Mononuclear cell (primary cell): ENCODE measurements around the gene PSORS1C1. TPM values are rescaled to one million over a fixed set of nuclear protein-coding genes. Genes with fewer than 3 reads are reported as not detected.
"Not testable (repeated sequence)": the region's sequence is repeated elsewhere in the genome, so short reads cannot be mapped to it uniquely, and the experiment has no call there.

ENCODE experiments used
- H3K27me3 ChIP-seq: 2 replicates; pipeline ENCODE4 v1.6.0; 2011; ENCODE audit warnings: low read length, control low read depth; ENCODE audit not compliant: insufficient read depth
- H3K4me1 ChIP-seq: 2 replicates; pipeline ENCODE4 v1.5.1; 2011; ENCODE audit warnings: mild to moderate bottlenecking, low read length, control low read depth; ENCODE audit not compliant: insufficient read depth
- H3K4me3 ChIP-seq: 2 replicates; pipeline ENCODE4 v1.5.1; 2011; ENCODE audit warnings: mild to moderate bottlenecking, low read length, moderate library complexity
- H3K9me3 ChIP-seq: 2 replicates; pipeline ENCODE4 v1.5.1; 2011; ENCODE audit warnings: low read depth, mild to moderate bottlenecking, control low read depth, low read length
- total RNA-seq: library from RNA; depleted of rRNA; stranded (reverse); fragments of >200 nt; gene quantifications from one replicate; pipeline ENCODE4 v1.2.3, GENCODE V29; 2012

PSORS1C1 gene
- total RNA-seq, 1 donor, result not detected

DNA sequence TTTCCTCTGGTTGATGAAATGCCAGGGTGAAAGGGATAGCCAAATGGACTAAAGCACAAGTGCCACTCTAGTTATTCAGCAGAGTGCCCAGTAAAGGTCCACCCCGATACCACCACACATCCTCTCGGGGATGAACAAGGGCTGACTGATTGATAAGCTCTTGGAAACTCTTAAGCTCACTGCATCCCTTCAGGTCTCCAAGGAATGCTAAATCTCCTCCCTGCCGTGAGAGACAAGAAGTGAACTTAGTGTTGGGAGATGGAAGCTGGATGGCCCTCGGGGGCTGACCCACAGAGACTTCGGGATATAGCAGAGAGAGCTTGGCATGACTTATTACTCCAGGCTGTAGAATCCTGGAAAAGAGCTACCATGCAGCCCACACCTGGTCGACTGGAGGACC, 69.3 kb downstream of the PSORS1C1 start:
- not testable (repeated sequence) for H3K4me3 ChIP-seq, H3K4me1 ChIP-seq, H3K27me3 ChIP-seq, H3K9me3 ChIP-seq

DNA sequence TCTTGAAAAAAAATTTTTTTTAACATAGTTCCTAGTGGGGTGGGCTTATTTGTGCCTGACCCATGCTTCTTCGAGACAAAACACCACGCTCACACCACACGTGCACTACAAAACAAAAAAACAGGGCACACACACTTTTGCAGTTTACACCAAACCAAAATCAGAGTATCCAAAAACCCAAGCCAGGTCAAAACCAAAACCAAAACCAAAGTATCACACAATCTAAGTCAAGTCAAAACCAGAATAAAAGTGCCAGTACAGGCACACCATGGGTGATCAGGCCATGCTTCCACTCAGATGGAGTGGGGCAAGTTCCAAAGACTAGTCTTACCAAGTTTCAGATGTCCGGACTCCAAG, 71.1 kb downstream of the PSORS1C1 start:
- H3K4me3 ChIP-seq, H3K27me3 ChIP-seq, H3K4me1 ChIP-seq, H3K9me3 ChIP-seq: not testable (repeated sequence)

DNA sequence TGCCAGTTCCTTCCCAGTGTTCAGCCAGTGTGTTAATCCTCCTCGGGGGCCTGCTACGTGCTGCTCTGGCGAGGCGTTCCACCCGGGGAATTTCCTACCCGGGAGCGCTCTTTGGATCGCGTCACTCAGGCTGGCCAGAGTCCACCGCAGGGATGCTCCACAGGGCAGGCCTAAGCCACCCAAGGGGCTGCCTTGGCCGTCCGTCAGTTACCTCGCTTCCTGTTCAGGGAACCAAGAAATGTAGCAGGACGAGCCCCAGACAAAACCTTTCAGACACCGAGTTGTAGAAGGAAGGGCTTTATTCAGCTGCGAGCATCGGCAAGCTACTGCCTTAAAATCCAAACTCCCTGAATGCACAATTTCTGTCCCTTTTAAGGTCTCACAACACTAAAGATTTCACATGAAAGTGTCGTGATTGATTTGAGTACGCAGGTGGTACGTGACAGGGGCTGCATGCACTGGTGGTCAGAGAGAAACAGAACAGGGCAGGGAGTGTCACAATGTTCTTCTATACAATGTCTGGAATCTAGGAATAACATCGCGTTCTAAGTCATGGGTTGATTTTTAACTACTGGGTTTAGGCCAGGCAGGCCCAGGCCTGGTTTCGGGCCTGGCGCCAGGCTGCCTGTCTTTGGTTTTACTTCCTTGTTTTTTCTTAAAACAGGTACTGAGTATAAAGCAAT, 71.6 kb downstream of the PSORS1C1 start:
- H3K27me3 ChIP-seq, result no peaks in the 10 kb centered on the region
- H3K4me3 ChIP-seq, result no peak overlapping the region
- H3K4me1 ChIP-seq, result no peaks in the 10 kb centered on the region
- H3K9me3 ChIP-seq, result no peaks in the 10 kb centered on the region

DNA sequence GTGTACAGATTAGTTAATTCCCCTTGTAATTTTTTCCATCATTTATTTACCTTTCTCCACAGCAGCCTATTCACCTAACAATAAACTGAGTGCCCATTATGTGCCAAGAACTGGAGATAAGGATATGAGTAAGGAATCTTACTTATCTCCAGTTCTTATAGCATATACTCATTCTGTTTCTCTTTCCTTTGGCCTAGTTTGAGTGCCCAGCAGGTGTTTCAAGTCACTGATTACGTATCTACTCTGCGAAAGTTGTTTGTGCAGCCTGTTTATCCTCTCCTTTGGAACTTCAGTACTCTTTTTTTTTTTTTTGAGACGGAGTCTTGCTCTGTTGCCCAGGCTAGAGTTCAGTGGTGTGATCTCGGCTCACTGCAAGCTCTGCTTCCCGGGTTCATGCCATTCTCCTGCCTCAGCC, 73.2 kb downstream of the PSORS1C1 start:
- Histone ChIP-seq H3K4me3 (no peak overlapping the region), H3K9me3 (no peaks in the 10 kb centered on the region), H3K4me1 (no peaks in the 10 kb centered on the region), H3K27me3 (no peaks in the 10 kb centered on the region)

DNA sequence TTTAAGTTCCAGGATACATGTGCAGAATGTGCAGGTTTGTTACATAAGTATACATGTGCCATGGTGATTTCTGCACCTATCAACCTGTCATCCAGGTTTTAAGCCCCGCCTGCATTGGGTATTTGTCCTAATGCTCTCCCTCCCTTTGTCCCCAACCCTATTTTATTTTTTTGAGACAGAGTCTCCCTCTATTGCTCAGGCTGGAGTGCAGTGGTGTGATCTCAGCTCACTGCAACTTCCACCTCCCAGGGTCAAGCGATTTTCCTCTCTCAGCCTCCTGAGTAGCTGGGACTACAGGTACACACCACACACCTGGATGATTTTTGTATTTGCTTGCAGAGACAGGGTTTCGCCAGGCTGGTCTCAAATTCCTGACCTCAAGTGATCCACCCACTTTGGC, 74.6 kb downstream of the PSORS1C1 start:
- not testable (repeated sequence) for H3K9me3 ChIP-seq, H3K4me1 ChIP-seq, H3K27me3 ChIP-seq, H3K4me3 ChIP-seq

Other genes starting within 250 kb of the PSORS1C1 start
- gene DDR1, start 230.3 kb upstream of the PSORS1C1 start, total RNA-seq, result 2.5 TPM
- 2.8 TPM for gene GTF2H4, start 206.6 kb upstream of the PSORS1C1 start, total RNA-seq
- gene VARS2, start 200.6 kb upstream of the PSORS1C1 start, total RNA-seq, result 10.0 TPM
- gene SFTA2, start 182.6 kb upstream of the PSORS1C1 start, total RNA-seq, result not detected
- not detected for gene MUCL3, start 173.8 kb upstream of the PSORS1C1 start, total RNA-seq
- not detected for gene MUC21, start 131.1 kb upstream of the PSORS1C1 start, total RNA-seq
- gene MUC22, start 104.3 kb upstream of the PSORS1C1 start, total RNA-seq, result not detected
- gene C6orf15, start 2.2 kb upstream of the PSORS1C1 start, total RNA-seq, result not detected
- not detected for gene CDSN, start 5.6 kb downstream of the PSORS1C1 start, total RNA-seq
- not detected for gene PSORS1C2, start 24.3 kb downstream of the PSORS1C1 start, total RNA-seq
- 4.3 TPM for gene CCHCR1, start 43.0 kb downstream of the PSORS1C1 start, total RNA-seq
- gene TCF19, start 43.8 kb downstream of the PSORS1C1 start, total RNA-seq, result 1.9 TPM
- not detected for gene POU5F1, start 55.9 kb downstream of the PSORS1C1 start, total RNA-seq
- 1,178 TPM for gene HLA-C, start 157.3 kb downstream of the PSORS1C1 start, total RNA-seq
- gene HLA-B, start 242.4 kb downstream of the PSORS1C1 start, total RNA-seq, result 3,997 TPM